H1 (cell line): ENCODE results near the gene ELMO2. TPM values are rescaled to one million over a fixed set of nuclear protein-coding genes. Genes with fewer than 3 reads are reported as not detected.

Experiments used
- CTCF ChIA-PET: fragments of 300-600 bp; sonication (Branson Sonifier 250); formaldehyde crosslinking; loops from one replicate; lab custom pipeline; 2021; ENCODE audit not compliant: partially characterized antibody; lab: Charles Lee
- POLR2A ChIA-PET: fragments of 300-600 bp; sonication (Branson Sonifier 250); formaldehyde crosslinking; loops from one replicate; lab custom pipeline; 2021; ENCODE audit warnings: inconsistent platforms; ENCODE audit not compliant: partially characterized antibody; lab: Charles Lee
- DNase-seq, 2 experiments: peaks; one replicate each; pipeline versions ENCODE4 v3.0.0 to v3.0.0-alpha.2; 2010 to 2022; ENCODE audit warnings: low spot score in 2 of 2, low read depth in 1 of 2, mixed read lengths in 1 of 2
- FAIRE-seq: peaks from 2 replicates; lab custom pipeline; 2011; peaks lifted over from hg19 to GRCh38; lab: Jason Lieb, UNC
- H2AFZ ChIP-seq: 2 replicates; pipeline ENCODE4 v1.8.1; 2012; ENCODE audit warnings: low read length, inconsistent platforms
- H2AK5ac ChIP-seq: 2 replicates; pipeline ENCODE4 v1.6.1; 2013; ENCODE audit warnings: low read depth, low read length
- H2BK120ac ChIP-seq: replicated peaks from 2 replicates; pipeline ENCODE3; 2013; ENCODE audit warnings: low read depth, low read length, inconsistent platforms
- H2BK12ac ChIP-seq: 2 replicates; pipeline ENCODE4 v1.6.1; 2013; ENCODE audit warnings: low read depth, low read length
- H2BK15ac ChIP-seq: 2 replicates; pipeline ENCODE4 v1.6.1; 2013; ENCODE audit warnings: low read length
- H2BK20ac ChIP-seq: 2 replicates; pipeline ENCODE4 v1.6.1; 2013; ENCODE audit warnings: low read length
- H2BK5ac ChIP-seq: 2 replicates; pipeline ENCODE4 v1.6.1; 2013; ENCODE audit warnings: low read depth, low read length
- H3K14ac ChIP-seq: 2 replicates; pipeline ENCODE4 v1.6.1; 2013; ENCODE audit warnings: inconsistent platforms; ENCODE audit not compliant: insufficient read length
- H3K18ac ChIP-seq: 2 replicates; pipeline ENCODE4 v1.6.1; 2013; ENCODE audit warnings: low read length; ENCODE audit errors: extremely low read depth
- H3K23ac ChIP-seq: 2 replicates; pipeline ENCODE4 v1.6.1; 2013; ENCODE audit warnings: inconsistent platforms; ENCODE audit not compliant: insufficient read length
- H3K23me2 ChIP-seq: 2 replicates; pipeline ENCODE4 v1.6.1; 2013; ENCODE audit warnings: low read depth, low read length
- H3K27ac ChIP-seq: 2 replicates; pipeline ENCODE4 v1.6.1; 2011; ENCODE audit warnings: low read depth, low read length, inconsistent platforms
- H3K27me3 ChIP-seq, 4 experiments: replicated peaks in 1 of 4; 1 replicate in 1 of 4; 2 replicates in 3 of 4; pipeline versions ENCODE4 v1.6.1 to v1.8.1; 2011 to 2013; ENCODE audit warnings: low read length in 3 of 4, mild to moderate bottlenecking in 3 of 4, inconsistent platforms in 2 of 4, mixed read lengths in 2 of 4, moderate library complexity in 1 of 4; ENCODE audit not compliant: control insufficient read depth in 3 of 4, insufficient read depth in 3 of 4; ENCODE audit errors: extremely low read depth in 1 of 4
- H3K36me3 ChIP-seq, 4 experiments: 2 replicates each; pipeline versions ENCODE4 v1.6.1 to v1.8.1; 2011 to 2013; ENCODE audit warnings: mild to moderate bottlenecking in 4 of 4, low read length in 3 of 4, moderate library complexity in 2 of 4, control low read depth in 1 of 4, inconsistent platforms in 1 of 4; ENCODE audit not compliant: insufficient read depth in 4 of 4, control insufficient read depth in 2 of 4
- H3K4ac ChIP-seq: replicated peaks from 2 replicates; pipeline ENCODE3; 2013; ENCODE audit warnings: low read length, low read depth, mixed read lengths, inconsistent platforms; ENCODE audit not compliant: insufficient read length
- H3K4me1 ChIP-seq, 4 experiments: replicated peaks in 1 of 4; 1 replicate in 1 of 4; 2 replicates in 3 of 4; pipeline versions ENCODE4 v1.6.1 to v1.8.1; 2011 to 2013; ENCODE audit warnings: low read length in 3 of 4, inconsistent platforms in 2 of 4, mixed read lengths in 1 of 4; ENCODE audit not compliant: insufficient read depth in 4 of 4, control insufficient read depth in 3 of 4
- H3K4me2 ChIP-seq, 2 experiments: 2 replicates each; pipeline versions ENCODE4 v1.6.1 to v1.8.1; 2011 to 2013; ENCODE audit warnings: low read depth in 2 of 2, low read length in 2 of 2, control low read depth in 1 of 2, inconsistent platforms in 1 of 2, mild to moderate bottlenecking in 1 of 2; ENCODE audit not compliant: insufficient read depth in 1 of 2
- H3K4me3 ChIP-seq, 4 experiments: fragments of 200-600, 300-600 bp in 1 of 4; sonication (generic), shearing (Covaris generic), sonication (Bioruptor Twin) in 1 of 4; 2 replicates each; pipeline versions ENCODE4 v1.5.1 to v1.8.1; 2011 to 2016; ENCODE audit warnings: low read length in 4 of 4, low read depth in 3 of 4, control low read depth in 2 of 4, inconsistent platforms in 2 of 4, mild to moderate bottlenecking in 2 of 4, mixed read lengths in 1 of 4, moderate library complexity in 1 of 4; ENCODE audit not compliant: insufficient read depth in 2 of 4; ENCODE audit errors: extremely low read depth in 1 of 4
- H3K56ac ChIP-seq: replicated peaks from 2 replicates; pipeline ENCODE3; 2013; ENCODE audit warnings: low read depth, mild to moderate bottlenecking, mixed read lengths, low read length, inconsistent platforms; ENCODE audit not compliant: insufficient read length
- H3K79me1 ChIP-seq: 2 replicates; pipeline ENCODE4 v1.6.1; 2013; ENCODE audit warnings: low read depth, low read length, control low read depth
- H3K79me2 ChIP-seq, 2 experiments: 2 replicates each; pipeline versions ENCODE4 v1.6.1 to v1.8.1; 2012 to 2013; ENCODE audit warnings: low read length in 2 of 2, mild to moderate bottlenecking in 2 of 2, inconsistent platforms in 1 of 2; ENCODE audit not compliant: insufficient read depth in 2 of 2, control insufficient read depth in 1 of 2
- H3K9ac ChIP-seq, 4 experiments: replicated peaks in 1 of 4; 1 replicate in 1 of 4; 2 replicates in 3 of 4; pipeline versions ENCODE4 v1.6.1 to v1.8.1; 2011 to 2013; ENCODE audit warnings: low read depth in 3 of 4, low read length in 3 of 4, control low read depth in 2 of 4, mild to moderate bottlenecking in 2 of 4, moderate library complexity in 2 of 4, inconsistent platforms in 1 of 4; ENCODE audit errors: extremely low read depth in 1 of 4
- H3K9me3 ChIP-seq, 2 experiments: 2 replicates each; pipeline versions ENCODE4 v1.6.1 to v1.8.1; 2012 to 2013; ENCODE audit warnings: mild to moderate bottlenecking in 2 of 2, moderate library complexity in 2 of 2, control low read depth in 1 of 2, inconsistent platforms in 1 of 2, low read depth in 1 of 2, low read length in 1 of 2, mixed read lengths in 1 of 2; ENCODE audit not compliant: insufficient read depth in 2 of 2
- H4K20me1 ChIP-seq, 2 experiments: replicated peaks in 1 of 2; 2 replicates each; pipeline versions ENCODE3 to v1.8.1; 2011 to 2013; ENCODE audit warnings: inconsistent platforms in 2 of 2, low read length in 2 of 2, mild to moderate bottlenecking in 1 of 2; ENCODE audit not compliant: insufficient read depth in 2 of 2, control insufficient read depth in 1 of 2
- H4K5ac ChIP-seq: 2 replicates; pipeline ENCODE4 v1.6.1; 2013; ENCODE audit warnings: low read length, low read depth, mixed read lengths, inconsistent platforms; ENCODE audit not compliant: insufficient read length
- H4K8ac ChIP-seq: 2 replicates; pipeline ENCODE4 v1.8.0; 2013; ENCODE audit warnings: mild to moderate bottlenecking, moderate library complexity, low read length, inconsistent platforms; ENCODE audit not compliant: insufficient read depth; ENCODE audit errors: extremely low read depth
- H4K91ac ChIP-seq: replicated peaks from 2 replicates; pipeline ENCODE3; 2013; ENCODE audit warnings: low read length, mixed read lengths, inconsistent platforms; ENCODE audit not compliant: insufficient read length
- BRCA1 ChIP-seq: IDR thresholded peaks from 2 replicates; pipeline ENCODE4 v1.6.1; 2012; ENCODE audit warnings: low read depth, low read length, improper control_type of control experiment
- CHD1 ChIP-seq: IDR thresholded peaks from 2 replicates; pipeline ENCODE4 v1.6.1; 2012; ENCODE audit warnings: low read depth, low read length, improper control_type of control experiment
- EP300 ChIP-seq, 2 experiments: IDR thresholded peaks; 1 replicate in 1 of 2; 2 replicates in 1 of 2; pipeline ENCODE4 v1.6.1; 2011 to 2012; ENCODE audit warnings: low read depth in 2 of 2, low read length in 2 of 2, mild to moderate bottlenecking in 2 of 2, borderline replicate concordance in 1 of 2, inconsistent platforms in 1 of 2, moderate library complexity in 1 of 2
- FOSL1 ChIP-seq: IDR thresholded peaks from 2 replicates; pipeline ENCODE4 v1.6.1; 2011; ENCODE audit warnings: mild to moderate bottlenecking, low read depth, low read length, moderate library complexity; ENCODE audit not compliant: insufficient read depth
- GABPA ChIP-seq: IDR thresholded peaks from 2 replicates; pipeline ENCODE4 v1.6.1; 2011; ENCODE audit warnings: mild to moderate bottlenecking, low read length, moderate library complexity, borderline replicate concordance; ENCODE audit not compliant: insufficient read depth
- JUND ChIP-seq: IDR thresholded peaks from 2 replicates; pipeline ENCODE4 v1.6.1; 2011; ENCODE audit warnings: mild to moderate bottlenecking, improper control_type of control experiment, low read length
- KDM4A ChIP-seq: IDR thresholded peaks from one replicate; pipeline ENCODE4 v1.7.1; 2012; ENCODE audit warnings: low read depth, mild to moderate bottlenecking, moderate library complexity, low read length, inconsistent platforms; ENCODE audit not compliant: severe bottlenecking
- KDM5A ChIP-seq: fragments of 200-600 bp; IDR thresholded peaks from 2 replicates; pipeline ENCODE4 v1.7.1; 2012; ENCODE audit warnings: mild to moderate bottlenecking, low read length, inconsistent platforms, mixed read lengths
- MAFK ChIP-seq: IDR thresholded peaks from 2 replicates; pipeline ENCODE4 v1.6.1; 2012; ENCODE audit warnings: low read depth, mild to moderate bottlenecking, improper control_type of control experiment, low read length
- NRF1 ChIP-seq: IDR thresholded peaks from 2 replicates; pipeline ENCODE4 v1.6.1; 2011; ENCODE audit warnings: mild to moderate bottlenecking, low read depth, low read length, improper control_type of control experiment
- POU5F1 ChIP-seq: IDR thresholded peaks from 2 replicates; pipeline ENCODE4 v1.6.1; 2011; ENCODE audit warnings: low read depth, mild to moderate bottlenecking, low read length, moderate library complexity
- RBBP5 ChIP-seq: IDR thresholded peaks from 2 replicates; pipeline ENCODE4 v1.7.1; 2012; ENCODE audit warnings: low read depth, mild to moderate bottlenecking, inconsistent platforms, low read length, moderate library complexity, borderline replicate concordance
- SP1 ChIP-seq: IDR thresholded peaks from 2 replicates; pipeline ENCODE4 v1.6.1; 2011; ENCODE audit warnings: low read depth, low read length
- WGBS, 2 experiments: shearing (Covaris generic) in 1 of 2; methylation state at CpG; one replicate each; pipeline versions ENCODE4 v1.1.6 to v1.1.7; 2013 to 2015; ENCODE audit warnings: low lambda C conversion rate in 2 of 2, mixed read lengths in 2 of 2, inconsistent platforms in 1 of 2, low coverage in 1 of 2, missing lambda C conversion rate in 1 of 2; ENCODE audit not compliant: insufficient replicate concordance in 2 of 2, insufficient coverage in 1 of 2, insufficient read length in 1 of 2; ENCODE audit errors: extremely low coverage in 1 of 2, missing lambda C conversion rate in 1 of 2; 5-methylcytosine and 5-hydroxymethylcytosine counted together
- polyA plus RNA-seq, 7 experiments: library from polyadenylated mRNA; depleted of rRNA in 3 of 7; stranded (reverse) in 5 of 7; unstranded in 2 of 7; fragments of >200 nt in 5 of 7; fragments of 200-250 nt in 2 of 7; gene quantifications; 1 replicate in 5 of 7; 2 replicates in 1 of 7; 4 replicates in 1 of 7; pipeline versions ENCODE4 v1.2.1 to v1.2.3, GENCODE V29; 2011 to 2013; ENCODE audit warnings: missing spikeins in 2 of 7, mixed read lengths in 2 of 7
- total RNA-seq: library from RNA; stranded (reverse); fragmentation: NEBNext Ultra II Directional; extraction: Animal tissue kit (Norgen Biotek cat#: 25700); gene quantifications from 2 replicates; pipeline ENCODE4 v1.2.1, GENCODE V29; 2021

The ELMO2 gene
- total and polyA plus RNA-seq, 2 of the 8 experiments (the other 6 are each of a cell fraction or from before 2014, with no cell fraction given), result 34.3 to 39.7 TPM

GRCh38 chr20:46354207-46354555, 52.2 kb downstream of the ELMO2 start:
- 73% methylated on average over 4 of the region's 4 CpGs; no CpG with 5 or more reads in 1 of the 2 experiments for WGBS, 2 experiments
- no peak overlapping the region for H3K9ac ChIP-seq
- no peak overlapping the region for H3K14ac ChIP-seq
- no peak overlapping the region for H3K4me3 ChIP-seq
- no peak overlapping the region for H4K5ac ChIP-seq
- no peak overlapping the region for H3K4me2 ChIP-seq
- H4K8ac ChIP-seq, result no peak overlapping the region; the same call in 1 of the 2 replicates
- peaks cover 7 to 9% of the 10 kb centered on the region in 2 experiments for H4K20me1 ChIP-seq
- H3K79me1 ChIP-seq, result no peaks in the 10 kb centered on the region
- no peaks in the 10 kb centered on the region for H3K27me3 ChIP-seq
- H2BK5ac ChIP-seq, result no peak overlapping the region
- no peak overlapping the region for H4K91ac ChIP-seq
- H2BK12ac ChIP-seq, result no peak overlapping the region
- no peak overlapping the region for H3K23ac ChIP-seq
- H2AK5ac ChIP-seq, result no peak overlapping the region
- H3K9me3 ChIP-seq, result no peaks in the 10 kb centered on the region
- CTCF ChIA-PET, result interaction anchor here (1.1 to 1.8 kb wide), 2 partner anchors 9 to 41 kb away, joined by 3 to 5 read pairs; no protein-coding TSS in a partner anchor
- no peak overlapping the region for H3K56ac ChIP-seq
- H2BK15ac ChIP-seq, result no peak overlapping the region
- no peak overlapping the region for H2BK120ac ChIP-seq
- no peaks in the 10 kb centered on the region for H3K79me2 ChIP-seq
- no peak for DNase-seq
- no peak overlapping the region for H2BK20ac ChIP-seq
- no peaks in the 10 kb centered on the region for H3K23me2 ChIP-seq
- POLR2A ChIA-PET, result no interaction called here
- no peak overlapping the region for H3K4ac ChIP-seq
- no peak overlapping the region for H2AFZ ChIP-seq
- FAIRE-seq, result no peak
- peaks cover 0 to 19% (median 12%) of the 10 kb centered on the region in 4 experiments; a peak in 6 of 7 replicates for H3K4me1 ChIP-seq
- no peak overlapping the region for H3K27ac ChIP-seq
- H3K36me3 ChIP-seq, result peaks cover 0 to 15% (median 3%) of the 10 kb centered on the region in 4 experiments; a peak in 7 of 8 replicates
- no peak overlapping the region for H3K18ac ChIP-seq
- TF ChIP-seq RBBP5 (no peak), POU5F1 (no peak), KDM5A (no peak), KDM4A (no peak), NRF1 (no peak), GABPA (no peak), JUND (no peak), FOSL1 (no peak), EP300 (IDR thresholded peaks at IDR 0.05; ENCODE audit: borderline replicate concordance in 1 of 2, low read depth in 2 of 2, low read length in 2 of 2) (no peak), BRCA1 (no peak), MAFK (no peak), CHD1 (no peak), SP1 (no peak)
